ENCODE measurements around the gene FAM120A.

The FAM120A gene

DNA sequence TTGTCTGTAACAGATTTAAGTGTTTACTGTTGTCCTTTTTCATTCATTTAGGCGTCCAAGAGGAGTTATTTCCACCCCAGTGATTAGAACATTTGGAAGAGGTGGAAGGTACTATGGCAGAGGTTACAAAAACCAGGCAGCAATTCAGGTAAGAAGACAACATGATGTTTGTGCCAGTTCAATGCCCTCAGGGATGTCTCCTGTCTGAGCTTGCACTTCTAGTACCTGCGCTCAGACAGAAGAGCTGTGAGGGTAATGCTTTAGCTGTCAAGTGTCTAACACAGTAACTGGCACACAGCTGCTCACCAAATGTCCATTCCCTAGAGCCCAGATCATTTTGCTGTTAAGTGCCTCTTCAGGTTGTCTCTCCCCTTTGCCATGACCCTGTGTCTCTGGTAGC is 110.7 kb downstream of the FAM120A start:
- DNase-seq = no peak

GRCh38 chr9:93565089-93565488 is 113.6 kb downstream of the FAM120A start:
- no peak for DNase-seq

- DNase-seq = peak; percentile 99
Measured at GRCh38 chr9:93566408-93567270, 115.2 kb downstream of the FAM120A start.

DNA sequence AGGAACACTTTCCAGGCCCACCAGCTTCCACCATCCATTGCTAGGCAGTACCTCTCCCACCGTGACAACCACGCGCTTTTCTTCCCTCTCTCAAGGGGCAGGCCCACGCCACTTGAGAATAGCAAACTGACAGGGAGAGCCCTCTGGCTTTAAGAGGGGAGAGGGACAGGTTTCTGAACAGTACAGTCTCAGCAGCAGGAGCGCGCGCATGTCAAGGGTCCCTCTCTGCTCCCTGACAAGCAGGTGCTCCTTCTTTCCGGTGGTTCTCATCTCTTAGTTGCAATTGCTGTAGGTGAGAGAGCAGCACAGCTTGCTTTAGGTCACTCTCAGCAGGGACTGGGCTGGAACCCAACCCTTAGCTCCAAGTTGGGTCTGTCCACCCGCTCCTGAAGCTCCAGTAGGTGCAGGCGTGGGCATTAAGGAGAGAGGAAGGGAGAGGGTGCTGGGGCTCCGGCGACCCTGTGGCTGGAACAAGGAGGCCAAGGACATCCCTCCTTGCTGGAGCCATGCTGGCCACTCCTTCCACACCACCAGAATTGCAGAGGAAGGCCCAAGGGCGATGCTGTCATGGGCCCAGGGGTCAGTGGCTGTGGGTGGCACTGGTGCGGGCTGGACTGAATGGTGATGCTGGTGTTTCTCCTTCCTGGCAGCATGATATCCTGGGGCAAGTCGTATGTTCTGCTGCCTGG is 115.9 kb downstream of the FAM120A start:
- peak in 1 of 2 experiments; percentile 17 for DNase-seq

DNA sequence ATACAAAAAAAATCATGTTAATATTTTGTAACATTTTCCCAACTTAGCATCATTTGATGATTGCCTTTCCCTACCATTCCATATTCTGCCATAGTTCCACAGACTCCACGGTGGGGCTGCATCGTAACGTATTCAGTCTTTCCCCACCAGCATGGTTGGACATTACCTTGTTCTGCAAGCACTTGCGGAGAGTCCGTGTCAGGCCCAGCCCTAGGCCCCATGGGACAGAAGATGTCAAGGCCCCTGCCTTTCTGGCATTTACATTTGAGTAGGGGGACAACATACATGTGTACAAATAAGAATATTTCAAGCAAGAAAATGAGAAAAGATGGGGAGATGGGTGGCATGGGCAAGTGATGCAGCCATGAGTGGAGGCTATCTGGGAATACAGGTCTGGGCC is 116.7 kb downstream of the FAM120A start:
- DNase-seq = no peak

DNA sequence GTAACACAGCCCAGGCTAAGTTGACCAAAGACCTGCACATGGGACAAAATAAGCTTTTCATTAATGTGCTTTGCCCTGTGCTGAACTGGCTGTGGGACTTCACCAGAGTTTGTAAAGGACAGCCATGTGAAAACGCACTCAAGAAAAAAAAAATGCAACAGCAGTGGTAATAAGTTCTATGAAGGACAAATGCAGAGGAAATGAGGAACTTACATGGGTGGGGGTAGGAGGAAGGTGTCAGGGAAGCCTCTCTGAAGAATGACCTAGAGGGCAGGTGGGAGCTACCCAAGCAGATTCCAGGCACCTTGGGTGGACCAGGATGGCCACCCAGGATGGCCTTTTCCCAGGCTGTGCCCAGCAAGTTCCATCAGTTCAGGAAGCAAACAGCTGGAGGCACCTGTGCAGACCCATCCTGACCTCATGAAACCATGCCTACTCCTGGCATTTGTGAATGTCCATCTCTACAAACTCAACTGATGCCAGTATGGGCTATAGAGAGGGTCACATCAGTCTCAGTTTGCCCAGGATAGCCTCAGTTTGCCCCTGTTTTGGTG is 118.2 kb downstream of the FAM120A start:
- no peak for DNase-seq

DNA sequence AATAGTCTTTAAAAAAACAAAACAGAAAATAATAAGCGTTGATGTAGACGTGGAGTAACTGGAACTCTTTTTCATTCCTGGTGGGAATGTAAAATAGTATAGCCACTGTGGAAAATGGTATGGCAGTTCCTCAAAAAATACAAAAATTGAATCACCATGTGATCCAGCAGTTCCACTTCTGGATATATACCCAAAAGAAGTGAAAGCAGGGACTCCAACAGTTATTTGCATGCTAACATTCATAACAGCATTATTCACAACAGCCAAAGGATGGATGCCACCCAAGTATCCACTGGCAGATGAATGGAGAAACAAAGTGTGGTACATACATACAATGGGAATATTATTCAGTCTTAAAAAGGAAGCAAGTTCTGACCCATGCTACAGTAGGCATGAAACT is 120.7 kb downstream of the FAM120A start:
- no peak for DNase-seq

GRCh38 chr9:93572636-93573515 is 121.4 kb downstream of the FAM120A start:
- no peak for DNase-seq

- no peak for DNase-seq
Measured at GRCh38 chr9:93573516-93573828, 122.0 kb downstream of the FAM120A start.

DNA sequence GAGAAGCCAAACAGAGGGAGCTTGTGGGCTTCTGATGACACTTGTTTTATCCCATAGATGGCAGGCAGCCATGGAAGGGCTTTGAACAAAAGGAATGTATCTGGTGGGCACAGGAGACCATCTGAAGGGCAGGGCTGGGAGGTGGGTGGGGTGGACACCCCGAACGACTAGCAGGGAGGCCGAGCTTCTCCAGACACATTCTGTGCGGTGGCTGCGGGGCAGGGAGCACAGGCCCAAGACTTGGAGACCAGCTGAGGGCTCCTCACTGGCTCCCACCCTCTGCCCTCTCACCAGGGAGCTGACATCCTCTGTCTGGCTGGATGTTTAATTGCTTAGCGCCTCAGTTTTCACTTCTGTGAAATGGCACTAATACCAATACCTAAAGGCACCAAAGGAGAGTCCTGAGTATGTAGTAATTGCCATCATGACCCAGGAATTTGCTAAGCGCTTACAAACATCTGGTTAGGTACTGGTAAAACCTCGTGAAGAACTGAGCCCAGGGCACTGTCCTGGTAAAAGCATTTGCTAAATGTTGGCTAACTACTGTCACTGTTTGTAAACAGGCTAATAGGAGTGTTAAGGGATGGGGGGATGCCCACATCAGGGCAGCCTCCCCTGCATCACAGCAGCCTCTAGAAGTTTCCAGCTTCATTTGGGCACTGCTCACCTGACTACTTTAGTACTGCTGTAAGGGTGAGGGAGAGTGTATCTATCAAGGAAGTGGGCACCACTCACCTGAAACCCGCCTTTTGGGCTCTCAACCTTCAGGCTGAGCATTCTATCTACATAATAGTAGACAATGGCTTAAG is 122.8 kb downstream of the FAM120A start:
- DNase-seq = no peak

DNA sequence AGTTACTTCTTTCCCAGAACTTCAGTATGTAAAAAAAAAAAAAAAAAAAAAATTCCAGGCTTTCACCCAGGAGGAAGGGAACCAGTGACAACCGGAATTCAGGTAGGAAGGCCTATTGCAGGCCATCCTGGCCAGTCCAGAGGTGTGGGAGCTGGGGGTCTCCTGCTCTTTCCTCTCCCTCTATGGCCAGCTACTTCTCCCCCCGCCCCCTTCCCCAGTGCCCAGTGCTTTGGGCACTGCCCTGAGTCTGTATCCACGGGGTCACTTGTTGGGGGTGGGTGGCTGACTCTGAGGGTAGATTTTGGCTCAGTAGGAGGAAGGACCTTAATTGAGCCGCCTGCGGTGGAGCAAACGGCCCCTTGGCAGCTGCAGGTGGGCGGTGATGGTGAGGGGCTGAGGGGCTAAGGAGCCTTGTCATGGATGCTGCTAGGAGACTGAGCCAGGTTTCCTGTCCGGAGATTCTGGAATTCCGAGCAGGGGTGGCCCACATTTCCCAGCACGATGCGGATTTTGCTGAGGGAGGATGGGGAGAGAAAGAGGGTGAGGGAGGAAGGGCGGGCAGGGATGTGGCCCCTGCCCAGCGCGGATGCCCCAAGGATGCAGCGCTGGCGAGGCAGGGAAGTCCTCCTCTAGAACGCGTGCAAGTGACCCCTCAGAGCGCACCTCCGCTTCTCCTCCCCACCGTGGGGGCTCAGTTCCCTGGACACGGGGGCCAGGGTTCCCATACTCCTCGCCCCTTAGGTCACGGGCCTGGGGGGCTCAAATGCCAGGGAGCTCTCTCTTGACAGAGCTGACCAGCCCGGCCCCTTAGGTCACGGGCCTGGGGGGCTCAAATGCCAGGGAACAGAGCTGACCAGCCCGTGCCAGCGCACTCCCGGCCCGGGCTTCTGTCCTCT is 123.7 kb downstream of the FAM120A start:
- DNase-seq = no peak

DNA sequence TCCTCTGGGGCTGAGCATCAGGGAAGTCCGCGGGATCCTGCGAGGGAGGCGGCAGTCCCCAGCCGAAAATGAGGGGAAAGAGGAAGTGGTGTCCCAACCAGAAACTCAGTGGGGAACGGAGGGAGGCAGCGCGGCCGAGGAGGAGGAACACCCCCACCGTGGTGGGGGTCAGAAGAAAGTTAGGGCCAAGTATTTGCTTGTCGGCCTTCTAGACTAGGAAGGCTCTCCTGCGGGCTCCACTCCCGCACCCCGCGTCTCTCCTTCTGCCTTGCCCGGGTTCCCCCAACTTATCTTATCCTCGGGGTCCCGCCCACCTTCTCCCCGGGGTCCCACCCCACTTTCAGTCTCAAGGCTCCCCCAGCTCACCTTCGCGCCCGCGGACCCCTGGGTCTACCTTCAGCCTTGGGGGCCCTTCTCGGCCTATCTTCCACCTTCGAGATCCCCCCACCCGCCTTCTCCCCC is 124.3 kb downstream of the FAM120A start:
- peak; percentile 61 to 69 for DNase-seq

GRCh38 chr9:93576258-93577077 is 125.0 kb downstream of the FAM120A start, which contains the start of gene PHF2:
Gene PHF2 (plus strand): TSS chr9:93576584. CDS start chr9:93576774, 190 bp downstream.
- peak; percentile 11 to 23 for DNase-seq

- peak; percentile 21 to 29 for DNase-seq
Measured at GRCh38 chr9:93577078-93577974, 125.8 kb downstream of the FAM120A start.

DNA sequence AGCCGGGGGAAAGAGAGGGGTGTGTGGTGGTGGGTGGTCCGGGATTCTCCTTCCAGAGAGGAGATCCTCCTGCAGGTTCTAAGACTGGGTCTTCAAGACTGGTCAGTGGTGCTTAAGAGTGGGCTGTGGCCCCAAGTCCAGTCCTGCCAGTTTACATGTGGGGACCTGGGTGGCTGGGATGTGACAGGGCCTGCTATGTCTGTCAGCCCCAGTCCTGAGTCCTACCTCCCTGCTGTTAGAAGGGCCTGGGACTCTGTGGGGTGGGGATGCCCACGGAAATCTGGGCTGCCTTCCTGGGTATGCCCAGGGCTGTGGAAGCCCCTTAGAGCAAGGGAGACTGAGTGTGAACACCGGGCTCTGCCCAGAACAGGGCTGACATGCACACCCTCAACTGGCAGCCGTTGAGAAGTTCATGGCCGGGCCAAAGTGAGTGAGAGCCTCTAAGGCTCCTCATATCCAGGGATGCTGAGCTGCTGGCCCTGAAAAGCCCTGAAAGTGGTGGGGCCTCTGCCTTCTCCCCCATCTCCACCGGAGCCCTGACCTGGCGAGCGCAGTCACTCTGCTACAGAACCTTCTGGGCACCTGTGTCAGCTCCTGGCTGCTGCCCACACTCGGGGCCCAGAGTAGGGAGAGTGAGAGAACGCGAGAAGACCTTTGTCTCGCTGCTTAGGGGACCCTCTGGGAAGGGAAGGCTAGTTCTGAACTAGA is 126.6 kb downstream of the FAM120A start:
- DNase-seq = no peak

DNA sequence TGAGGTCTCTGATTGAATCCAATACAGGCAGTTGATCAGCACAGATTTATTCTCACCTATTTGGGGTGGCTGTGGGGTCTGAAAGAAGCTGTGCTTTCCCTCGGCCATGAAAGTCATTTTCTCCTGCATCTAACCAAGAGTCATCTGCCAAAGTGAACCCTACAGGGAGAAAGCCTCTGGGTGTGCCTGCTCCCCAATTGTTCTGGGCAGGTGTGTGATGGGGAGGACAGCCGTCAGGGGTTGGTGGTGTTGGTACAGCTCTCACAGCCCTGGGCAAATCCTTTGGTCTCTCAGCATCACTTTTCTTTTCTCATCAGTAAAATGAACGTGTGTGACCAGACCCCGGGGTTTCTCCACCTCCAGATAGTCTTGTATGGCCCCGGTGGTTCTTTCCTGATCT is 127.4 kb downstream of the FAM120A start:
- no peak for DNase-seq

DNA sequence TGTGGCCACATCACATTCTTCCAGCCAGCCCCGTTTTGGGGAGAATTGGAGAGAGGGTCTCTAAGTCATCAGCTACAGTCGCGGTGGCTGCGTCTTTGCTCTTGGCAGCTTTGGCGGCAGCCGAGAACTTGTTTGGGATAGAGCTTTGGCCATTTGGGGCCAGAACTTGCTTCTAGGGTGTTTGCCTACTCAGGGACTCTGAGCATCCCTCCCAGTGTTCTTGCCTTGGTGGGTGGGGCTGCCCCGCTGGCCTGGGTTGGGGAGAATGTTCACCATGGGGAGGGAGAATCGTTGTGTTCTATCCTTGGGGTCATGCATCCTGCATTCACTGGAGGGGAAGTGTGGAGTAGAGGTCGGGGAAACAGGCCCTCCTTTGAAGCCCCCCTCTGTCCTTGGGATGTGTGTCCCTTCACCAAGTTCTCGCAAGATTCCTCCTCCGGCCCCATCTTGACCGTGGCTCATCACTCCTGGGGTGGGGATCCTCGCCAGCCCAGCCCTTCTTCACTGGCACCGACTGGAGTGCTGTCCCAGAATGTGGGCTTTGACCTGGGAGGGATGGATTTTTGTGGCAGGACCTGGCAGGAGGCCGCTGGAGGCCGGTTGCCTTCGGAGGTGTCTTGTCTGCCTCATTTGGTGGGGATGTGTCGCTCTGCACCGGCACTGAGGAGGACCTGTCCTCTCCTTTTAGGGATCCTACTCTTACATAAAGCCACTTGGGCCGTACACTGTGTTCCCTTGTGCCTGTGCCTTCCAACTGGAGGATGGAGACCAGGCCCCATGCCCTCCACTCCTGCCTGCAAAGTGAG is 128.4 kb downstream of the FAM120A start:
- no peak for DNase-seq
